Muscle of arm (tissue), 14 donors: ENCODE measurements around the gene SLC7A11. TPM values are rescaled to one million over a fixed set of nuclear protein-coding genes. Genes with fewer than 3 reads are reported as not detected.

Source experiments
- DNase-seq: peaks from one replicate; pipeline ENCODE4 v3.0.0-alpha.2; 2013
- long read RNA-seq, 11 donors: transcript quantifications; one replicate each; lab custom pipeline, GENCODE V29; 2026
- polyA plus RNA-seq, 12 donors: library from polyadenylated mRNA; unstranded; fragments of 120-200 nt; gene quantifications; one replicate each; pipeline ENCODE4 v1.2.1, GENCODE V29; 2013; ENCODE audit not compliant: insufficient read length in 12 of 12

The SLC7A11 gene
- 1 to 10 TPM in 1 of 12 donors, under 1 TPM in 9, not detected in 2; 0.39 to 1.4 (median 0.70) TPM for polyA plus RNA-seq
- long read RNA-seq, donor 1, result 0 reads
- long read RNA-seq, donor 2, result 0 reads
- long read RNA-seq, donor 3, result 0 reads
- long read RNA-seq, donor 4, result 0 reads
- long read RNA-seq, donor 5, result 0 reads
- long read RNA-seq, donor 6, result 0 reads
- long read RNA-seq, donor 7, result 0 reads
- long read RNA-seq, donor 8, result 0 reads
- long read RNA-seq, donor 9, result 0 reads
- long read RNA-seq, donor 10, result 0 reads
- long read RNA-seq, donor 11, result 0 reads

- DNase-seq, result peak; percentile 67
These were observed at the start of gene SLC7A11 for GRCh38 chr4:138242076-138242833. TSS of gene SLC7A11 (minus strand) at chr4:138242349. CDS start at chr4:138242069, 280 bp downstream.

GRCh38 chr4:138291431-138291830, 49.3 kb upstream of the SLC7A11 start:
- DNase-seq, result no peak

- DNase-seq, result no peak
These were observed 48.7 kb upstream of the SLC7A11 start for GRCh38 chr4:138290805-138291204.

GRCh38 chr4:138279286-138279685, 37.1 kb upstream of the SLC7A11 start:
- DNase-seq, result no peak

GRCh38 chr4:138277133-138277532, 35.0 kb upstream of the SLC7A11 start:
- no peak for DNase-seq

GRCh38 chr4:138275963-138276621, 33.9 kb upstream of the SLC7A11 start:
- DNase-seq, result peak; percentile 31

GRCh38 chr4:138275216-138275615, 33.1 kb upstream of the SLC7A11 start:
- DNase-seq, result no peak

- no peak for DNase-seq
These were observed 27.0 kb upstream of the SLC7A11 start for GRCh38 chr4:138269175-138269574.

GRCh38 chr4:138267835-138268234, 25.7 kb upstream of the SLC7A11 start:
- no peak for DNase-seq

- DNase-seq, result no peak
These were observed 24.8 kb upstream of the SLC7A11 start for GRCh38 chr4:138266948-138267347.

- no peak for DNase-seq
These were observed 21.2 kb upstream of the SLC7A11 start for GRCh38 chr4:138263247-138263816.

GRCh38 chr4:138262469-138262868, 20.3 kb upstream of the SLC7A11 start:
- no peak for DNase-seq

- no peak for DNase-seq
These were observed 19.9 kb upstream of the SLC7A11 start for GRCh38 chr4:138262030-138262429.

- no peak for DNase-seq
These were observed 17.7 kb upstream of the SLC7A11 start for GRCh38 chr4:138259824-138260223.

- no peak for DNase-seq
These were observed 17.1 kb upstream of the SLC7A11 start for GRCh38 chr4:138259271-138259670.

- DNase-seq, result no peak
These were observed 14.5 kb upstream of the SLC7A11 start for GRCh38 chr4:138256608-138257007.

- DNase-seq, result no peak
These were observed 13.9 kb upstream of the SLC7A11 start for GRCh38 chr4:138255917-138256597.

GRCh38 chr4:138252551-138252950, 10.4 kb upstream of the SLC7A11 start:
- DNase-seq, result no peak

GRCh38 chr4:138251938-138252337, 9.8 kb upstream of the SLC7A11 start:
- no peak for DNase-seq

GRCh38 chr4:138249132-138249531, 7.0 kb upstream of the SLC7A11 start:
- no peak for DNase-seq

- no peak for DNase-seq
These were observed 5.9 kb upstream of the SLC7A11 start for GRCh38 chr4:138248058-138248457.

GRCh38 chr4:138247643-138248042, 5.5 kb upstream of the SLC7A11 start:
- no peak for DNase-seq
